B cell (primary cell): ENCODE results near the gene ENTHD1. TPM values are rescaled to one million over a fixed set of nuclear protein-coding genes. Genes with fewer than 3 reads are reported as not detected.

Source experiments
- ATAC-seq: fragments of 200-7000 bp; cut with Tn5 transposase; one replicate; pipeline ENCODE4 v1.10.0; 2021; ENCODE audit warnings: low read depth, mild to moderate bottlenecking, moderate number of reproducible peaks, moderate library complexity
- CTCF ChIA-PET: fragments of 350-600 bp; sonication (Branson Sonifier 250); formaldehyde crosslinking; loops from one replicate; lab custom pipeline; 2021; ENCODE audit warnings: antibody characterized with exemption, inconsistent platforms; lab: Charles Lee
- POLR2A ChIA-PET: fragments of 350-600 bp; sonication (Branson Sonifier 250); formaldehyde crosslinking; loops from one replicate; lab custom pipeline; 2021; ENCODE audit warnings: antibody characterized with exemption; lab: Charles Lee
- DNase-seq: peaks from one replicate; pipeline ENCODE4 v3.0.0; 2013
- H2AFZ ChIP-seq: 2 replicates; pipeline ENCODE4 v1.6.1; 2012; ENCODE audit warnings: mild to moderate bottlenecking, low read depth, low read length; ENCODE audit not compliant: insufficient read depth, poor library complexity, severe bottlenecking
- H3K27ac ChIP-seq, 2 donors: 1 replicate in 1 of 2; 2 replicates in 1 of 2; pipeline ENCODE4 v1.5.1; 2012 to 2013; ENCODE audit warnings: low read length in 2 of 2, mild to moderate bottlenecking in 2 of 2, moderate library complexity in 1 of 2
- H3K27me3 ChIP-seq, 4 experiments: fragments of 200-600 bp in 1 of 4; sonication (generic) in 1 of 4; replicated peaks in 1 of 4; 1 replicate in 2 of 4; 2 replicates in 2 of 4; pipeline versions ENCODE4 v1.6.1 to v1.7.0; 2013 to 2016; ENCODE audit warnings: low read length in 3 of 4, mild to moderate bottlenecking in 2 of 4, mixed read lengths in 1 of 4, moderate library complexity in 1 of 4; ENCODE audit not compliant: insufficient read depth in 4 of 4, control insufficient read depth in 3 of 4; ENCODE audit errors: control extremely low read depth in 1 of 4
- H3K36me3 ChIP-seq, 2 experiments: replicated peaks in 1 of 2; 1 replicate in 1 of 2; 2 replicates in 1 of 2; pipeline versions ENCODE4 v1.6.1 to v1.7.1; 2013; ENCODE audit warnings: low read length in 1 of 2; ENCODE audit not compliant: insufficient read depth in 2 of 2, control insufficient read depth in 1 of 2; ENCODE audit errors: control extremely low read depth in 1 of 2, extremely low read depth in 1 of 2
- H3K4me1 ChIP-seq, 2 donors: fragments of 200-600 bp in 1 of 2; sonication (generic) in 1 of 2; 1 replicate in 1 of 2; 2 replicates in 1 of 2; pipeline versions ENCODE4 v1.5.1 to v1.6.1; 2013 to 2017; ENCODE audit warnings: low read length in 2 of 2; ENCODE audit not compliant: control insufficient read depth in 2 of 2, insufficient read depth in 2 of 2
- H3K4me2 ChIP-seq: replicated peaks from 2 replicates; pipeline ENCODE3; 2012; ENCODE audit warnings: mild to moderate bottlenecking, low read depth, low read length; ENCODE audit not compliant: poor library complexity, severe bottlenecking
- H3K4me3 ChIP-seq, 5 experiments: fragments of 200-600 bp in 1 of 5; sonication (generic) in 1 of 5; 1 replicate in 3 of 5; 2 replicates in 2 of 5; pipeline versions ENCODE4 v1.5.1 to v1.7.0; 2011 to 2016; ENCODE audit warnings: low read length in 4 of 5, mild to moderate bottlenecking in 4 of 5, low read depth in 2 of 5, control low read depth in 1 of 5, moderate library complexity in 1 of 5; ENCODE audit not compliant: insufficient read depth in 1 of 5; ENCODE audit errors: control extremely low read depth in 1 of 5, extremely low read depth in 1 of 5
- H3K79me2 ChIP-seq: fragments of 200-600 bp; sonication (generic); one replicate; pipeline ENCODE4 v1.6.0; 2016; ENCODE audit warnings: low read length; ENCODE audit not compliant: control insufficient read depth, insufficient read depth
- H3K9ac ChIP-seq: fragments of 200-600 bp; sonication (generic); 2 replicates; pipeline ENCODE4 v1.6.1; 2017; ENCODE audit warnings: mild to moderate bottlenecking, low read length, moderate library complexity
- H3K9me3 ChIP-seq, 3 donors: one replicate each; pipeline versions ENCODE4 v1.6.1 to v1.7.1; 2013; ENCODE audit warnings: low read length in 2 of 3; ENCODE audit not compliant: control insufficient read depth in 2 of 3, insufficient read depth in 1 of 3; ENCODE audit errors: control extremely low read depth in 1 of 3
- H4K20me1 ChIP-seq: 2 replicates; pipeline ENCODE4 v1.6.0; 2012; ENCODE audit warnings: mild to moderate bottlenecking, low read length; ENCODE audit not compliant: insufficient read depth, control insufficient read depth, poor library complexity, severe bottlenecking
- H3K27ac Mint-ChIP-seq: one replicate; pipeline ENCODE4 v1.8.0; 2021; ENCODE audit warnings: mixed read lengths
- H3K27me3 Mint-ChIP-seq: one replicate; pipeline ENCODE4 v1.8.0; 2021; ENCODE audit warnings: mixed read lengths
- H3K4me1 Mint-ChIP-seq: one replicate; pipeline ENCODE4 v1.8.0; 2021; ENCODE audit warnings: mixed read lengths
- H3K4me3 Mint-ChIP-seq: one replicate; pipeline ENCODE4 v1.8.0; 2021; ENCODE audit warnings: mixed read lengths
- H3K9me3 Mint-ChIP-seq: one replicate; pipeline ENCODE4 v1.8.0; 2022; ENCODE audit warnings: mixed read lengths; ENCODE audit not compliant: insufficient read depth
- EZH2 ChIP-seq: IDR thresholded peaks from 2 replicates; pipeline ENCODE4 v1.6.1; 2012; ENCODE audit warnings: borderline replicate concordance, low read depth, mild to moderate bottlenecking, moderate library complexity, low read length; ENCODE audit not compliant: insufficient read depth, poor library complexity, severe bottlenecking
- WGBS: methylation state at CpG from one replicate; pipeline ENCODE4 v1.1.5; 2013; ENCODE audit warnings: missing lambda C conversion rate; ENCODE audit not compliant: insufficient coverage; 5-methylcytosine and 5-hydroxymethylcytosine counted together
- intact Hi-C: fragments of 100-400 bp; cut with micrococcal nuclease; formaldehyde crosslinking; loops from one replicate; pipeline ENCODE4 v1.10.0; 2022
- polyA plus RNA-seq: library from polyadenylated mRNA; depleted of rRNA; stranded (reverse); fragments of >200 nt; gene quantifications from 2 replicates; pipeline ENCODE4 v1.2.3, GENCODE V29; 2012
- total RNA-seq, 2 donors: library from RNA; stranded (reverse); fragments of 120-200 nt in 1 of 2; gene quantifications; 1 replicate in 1 of 2; 2 replicates in 1 of 2; pipeline versions ENCODE4 v1.2.3 to v1.2.4, GENCODE V29; 2013 to 2022
- TF ChIP-seq, protein P1 (sequence below): fragments of 200-600 bp; IDR thresholded peaks from one replicate; pipeline ENCODE4 v1.8.0; 2022; ENCODE audit warnings: antibody characterized with exemption, mild to moderate bottlenecking

Gene ENTHD1
- total and polyA plus RNA-seq, 2 donors (not counting 1 experiment from before 2014, with no cell fraction given): not detected

DNA sequence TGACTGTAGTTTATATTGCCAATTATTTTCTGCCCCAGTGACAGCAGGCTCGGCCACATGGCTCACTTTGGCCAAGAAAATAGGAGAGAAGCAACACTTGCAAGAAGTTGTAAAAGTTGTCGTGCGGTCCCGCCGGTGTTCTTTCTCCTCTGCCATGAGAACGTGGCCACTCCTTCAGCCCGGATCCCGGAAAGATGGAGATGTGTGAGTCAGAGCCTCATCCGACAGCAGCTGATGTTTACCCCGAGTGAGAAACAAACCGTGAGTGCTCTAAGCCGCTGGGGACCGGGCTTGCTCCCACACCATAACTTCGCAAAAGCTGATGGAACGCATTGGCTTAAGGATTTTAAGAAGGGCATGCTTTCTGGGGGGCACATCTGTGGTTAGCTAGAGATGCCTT lies 166.0 kb downstream of the ENTHD1 start:
- H3K4me1 ChIP-seq: no peaks in the 10 kb centered on the region
- no peaks in the 10 kb centered on the region for H3K36me3 ChIP-seq
- WGBS: 66% methylated on average over 14 of the region's 15 CpGs
- no peaks in the 10 kb centered on the region for H4K20me1 ChIP-seq
- no peak overlapping the region for H3K4me3 ChIP-seq
- Mint-ChIP-seq H3K27me3 (peaks cover 16% of the 10 kb centered on the region), H3K4me3 (no peak overlapping the region), H3K27ac (no peak overlapping the region), H3K4me1 (no peaks in the 10 kb centered on the region), H3K9me3 (no peaks in the 10 kb centered on the region)
- no peak overlapping the region for H2AFZ ChIP-seq
- TF ChIP-seq, protein P1, sequence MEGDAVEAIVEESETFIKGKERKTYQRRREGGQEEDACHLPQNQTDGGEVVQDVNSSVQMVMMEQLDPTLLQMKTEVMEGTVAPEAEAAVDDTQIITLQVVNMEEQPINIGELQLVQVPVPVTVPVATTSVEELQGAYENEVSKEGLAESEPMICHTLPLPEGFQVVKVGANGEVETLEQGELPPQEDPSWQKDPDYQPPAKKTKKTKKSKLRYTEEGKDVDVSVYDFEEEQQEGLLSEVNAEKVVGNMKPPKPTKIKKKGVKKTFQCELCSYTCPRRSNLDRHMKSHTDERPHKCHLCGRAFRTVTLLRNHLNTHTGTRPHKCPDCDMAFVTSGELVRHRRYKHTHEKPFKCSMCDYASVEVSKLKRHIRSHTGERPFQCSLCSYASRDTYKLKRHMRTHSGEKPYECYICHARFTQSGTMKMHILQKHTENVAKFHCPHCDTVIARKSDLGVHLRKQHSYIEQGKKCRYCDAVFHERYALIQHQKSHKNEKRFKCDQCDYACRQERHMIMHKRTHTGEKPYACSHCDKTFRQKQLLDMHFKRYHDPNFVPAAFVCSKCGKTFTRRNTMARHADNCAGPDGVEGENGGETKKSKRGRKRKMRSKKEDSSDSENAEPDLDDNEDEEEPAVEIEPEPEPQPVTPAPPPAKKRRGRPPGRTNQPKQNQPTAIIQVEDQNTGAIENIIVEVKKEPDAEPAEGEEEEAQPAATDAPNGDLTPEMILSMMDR: no peak
- no peak for TF ChIP-seq EZH2
- no peak overlapping the region for H3K27ac ChIP-seq
- ATAC-seq (no peak), DNase-seq (no peak)
- no peak overlapping the region for H3K4me2 ChIP-seq
- no peaks in the 10 kb centered on the region for H3K79me2 ChIP-seq
- peaks cover 0 to 11% (median 3%) of the 10 kb centered on the region in 4 experiments for H3K27me3 ChIP-seq
- intact Hi-C loops: no loop called here
- peaks cover 0 to 2% (median 0%) of the 10 kb centered on the region in 3 donors for H3K9me3 ChIP-seq
- ChIA-PET POLR2A (interaction anchor here (0.6 kb wide), 1 partner anchor 756 kb away, joined by 7 read pairs; no protein-coding TSS in a partner anchor), CTCF (no interaction called here)
- no peak overlapping the region for H3K9ac ChIP-seq

DNA sequence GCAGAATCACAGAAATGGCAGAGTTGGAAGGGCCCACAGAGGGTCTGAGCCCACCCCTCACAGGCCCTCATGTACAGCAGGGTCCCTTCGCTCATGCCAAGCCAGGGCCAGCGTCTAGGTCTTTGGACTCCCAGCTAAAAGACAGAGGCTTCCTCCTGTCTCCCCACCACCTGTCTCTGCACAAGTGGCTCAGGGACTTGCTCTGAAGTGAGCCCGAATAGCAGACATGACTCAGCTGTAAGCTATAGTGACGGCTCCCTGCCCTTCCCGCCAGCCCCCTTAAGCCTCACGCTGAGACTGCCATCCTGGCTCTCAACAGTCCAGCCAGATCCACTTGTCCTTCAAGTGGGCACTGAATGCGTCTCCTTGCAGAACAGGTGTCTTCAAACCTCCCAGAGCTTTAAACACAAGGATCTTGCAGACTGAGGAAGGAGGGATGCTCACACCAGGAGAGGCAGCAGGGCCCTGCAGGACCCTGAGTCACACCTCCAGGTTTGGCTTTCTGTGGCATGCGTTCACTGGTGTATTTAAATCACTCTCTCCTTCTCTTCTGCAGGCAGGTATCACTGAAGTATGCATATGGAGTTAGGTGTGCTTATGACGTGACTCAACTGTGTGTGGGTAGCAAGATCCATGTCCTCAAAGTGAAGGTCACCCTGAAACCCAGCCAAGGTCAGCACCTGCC lies 168.1 kb downstream of the ENTHD1 start:
- Mint-ChIP-seq H3K4me3 (no peak overlapping the region), H3K9me3 (no peaks in the 10 kb centered on the region), H3K27me3 (peaks cover 24% of the 10 kb centered on the region), H3K4me1 (no peaks in the 10 kb centered on the region), H3K27ac (no peak overlapping the region)
- ATAC-seq (no peak), DNase-seq (no peak)
- 80% methylated on average over 8 of the region's 9 CpGs for WGBS
- Histone ChIP-seq H3K9ac (no peak overlapping the region), H3K4me2 (no peak overlapping the region), H3K4me1 (no peaks in the 10 kb centered on the region), H2AFZ (no peak overlapping the region), H3K27ac (no peak overlapping the region), H3K9me3 (no peaks in the 10 kb centered on the region), H3K79me2 (no peaks in the 10 kb centered on the region), H3K27me3 (peaks cover 0 to 8% (median 0%) of the 10 kb centered on the region in 4 experiments), H4K20me1 (no peaks in the 10 kb centered on the region), H3K4me3 (no peak overlapping the region), H3K36me3 (no peaks in the 10 kb centered on the region)
- CTCF ChIA-PET: no interaction called here
- POLR2A ChIA-PET: no interaction called here
- intact Hi-C loops: loop anchor here (2.0 kb wide), 1 partner anchor 73 kb away; no protein-coding TSS in a partner anchor
- TF ChIP-seq, protein P1: no peak
- no peak for TF ChIP-seq EZH2
